Measurements from ENCODE around the gene RTN3. TPM values are rescaled to one million over a fixed set of nuclear protein-coding genes. Genes with fewer than 3 reads are reported as not detected.

Gene RTN3
- total and polyA plus RNA-seq, 9 of the 15 experiments (the other 6 are each of a cell fraction or from before 2014, with no cell fraction given): 41.6 to 169 (median 93.5) TPM

DNA sequence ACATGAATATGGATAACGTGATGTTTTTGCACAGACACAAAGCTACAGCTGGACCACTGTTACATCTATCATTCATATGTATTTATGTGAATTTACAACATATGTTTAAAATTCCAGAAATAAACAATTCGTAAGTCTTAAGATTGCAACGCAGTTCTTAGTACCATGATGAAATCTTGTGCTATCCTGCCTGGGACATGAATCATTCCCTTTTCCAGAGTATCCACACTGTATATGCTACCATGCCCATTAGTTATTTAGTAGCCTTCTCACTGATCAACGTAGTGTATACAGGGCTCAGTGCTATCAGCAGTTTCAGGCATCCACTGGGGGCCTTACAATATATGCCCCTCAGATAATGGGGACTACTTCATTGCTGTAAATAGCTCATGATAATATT is 14.4 kb upstream of the RTN3 start:
- Histone ChIP-seq H3K79me2 (ENCODE audit: control insufficient read depth, insufficient read depth, low read length) (peaks cover 93% of the 10 kb centered on the region), H3K9ac (ENCODE audit: insufficient read depth in 1 of 2, low read depth in 2 of 2, low read length in 2 of 2) (no peak overlapping the region), H3K9me3 (replicated peaks; ENCODE audit: control insufficient read depth, insufficient read depth, low read depth, low read length) (no peaks in the 10 kb centered on the region), H3K4me3 (no peak overlapping the region), H3K4me1 (replicated peaks in 1 of 2; ENCODE audit: control insufficient read depth in 2 of 2, insufficient read depth in 2 of 2, low read length in 2 of 2) (peaks cover 13 to 32% of the 10 kb centered on the region in 2 experiments; a peak in 4 of 5 replicates), H2AFZ (ENCODE audit: low read depth, low read length) (no peak overlapping the region), H4K20me1 (replicated peaks; ENCODE audit: control insufficient read depth, insufficient read depth, low read length) (peaks cover 15% of the 10 kb centered on the region; the same call in 1 of the 2 replicates), H3K27ac (ENCODE audit: extremely low read depth, low read depth, low read length) (no peak overlapping the region), H3K4me2 (ENCODE audit: insufficient read depth, low read length) (no peak overlapping the region), H3K9me1 (ENCODE audit: control insufficient read depth, insufficient read depth, low read length) (no peaks in the 10 kb centered on the region), H3K36me3 (ENCODE audit: control insufficient read depth, insufficient read depth, low read length) (peaks cover 13% of the 10 kb centered on the region; the same call in 2 of the 3 replicates), H3K27me3 (ENCODE audit: control insufficient read depth in 2 of 2, insufficient read depth in 2 of 2, low read length in 2 of 2) (no peaks in the 10 kb centered on the region)
- no peak for FAIRE-seq
- no peak for DNase-seq (ENCODE audit: extremely low read depth in 1 of 4, low spot score in 3 of 4)
- 81% methylated on average over 4 of the region's 4 CpGs for WGBS (ENCODE audit: insufficient coverage, low coverage, missing lambda C conversion rate)
- no TSS peak for BruUV-seq (replicated peaks)
- intact Hi-C loops (cut with micrococcal nuclease): no loop called here
- no peak for ATAC-seq
- CTCF ChIA-PET (ENCODE audit: low intra/inter-chr PET ratio): no interaction called here
- POLR2A ChIA-PET: interaction anchor here (0.6 kb wide), 1 partner anchor 10 kb away, joined by 3 read pairs; no protein-coding TSS in a partner anchor
- in situ Hi-C loops (cut with MboI): no loop called here
- TF ChIP-seq ZNF551 (CRISPR knock-in tag; IDR thresholded peaks at IDR 0.05) (no peak), REST (IDR thresholded peaks at IDR 0.05; ENCODE audit: borderline replicate concordance) (no peak), REST (CRISPR knock-in tag; IDR thresholded peaks at IDR 0.05; ENCODE audit: low read depth) (no peak), YBX1 (IDR thresholded peaks at IDR 0.05) (no peak), PREB (CRISPR knock-in tag; IDR thresholded peaks at IDR 0.05) (no peak), RBM39 (optimal IDR thresholded peaks at IDR 0.05; ENCODE audit: low read depth, low read length) (no peak), ZNF695 (CRISPR knock-in tag; IDR thresholded peaks at IDR 0.05) (no peak), CHD2 (IDR thresholded peaks at IDR 0.05; ENCODE audit: low read depth, low read length) (no peak), ZNF282 (CRISPR knock-in tag; IDR thresholded peaks at IDR 0.05) (no peak), RBM17 (IDR thresholded peaks at IDR 0.05; ENCODE audit: borderline replicate concordance, low read depth, low read length) (no peak), SETDB1 (IDR thresholded peaks at IDR 0.05; ENCODE audit: low read length) (no peak), ZHX1 (conservative IDR thresholded peaks at IDR 0.05; ENCODE audit: low read length) (no peak), CAMTA2 (CRISPR knock-in tag; conservative IDR thresholded peaks at IDR 0.05) (no peak)

Measured in K562 (cell line).